ENCODE data around the gene MKX.
A peak's percentile ranks its signal among the peaks of the same experiment; 100 is the strongest.

Gene MKX

DNA sequence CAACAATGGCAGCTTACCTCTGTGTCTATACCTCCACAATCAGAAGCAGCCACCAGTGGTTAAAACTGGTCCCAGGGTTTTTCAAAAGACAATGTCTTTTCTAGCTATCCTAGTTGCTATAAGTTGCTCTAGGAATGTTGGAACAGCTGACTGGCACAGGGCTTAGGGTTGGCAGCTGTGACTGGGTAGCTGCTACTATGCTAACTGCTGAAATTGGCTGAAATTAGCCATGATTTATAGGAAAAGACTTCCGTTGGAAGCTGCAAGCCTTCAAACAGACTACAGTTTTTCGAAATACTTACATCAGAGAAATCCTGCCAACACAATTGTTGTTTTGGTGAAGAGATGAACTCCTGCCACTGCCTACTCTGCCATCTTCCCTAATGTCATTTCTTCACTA is 102.3 kb downstream of the MKX start:
- no peak for DNase-seq

DNA sequence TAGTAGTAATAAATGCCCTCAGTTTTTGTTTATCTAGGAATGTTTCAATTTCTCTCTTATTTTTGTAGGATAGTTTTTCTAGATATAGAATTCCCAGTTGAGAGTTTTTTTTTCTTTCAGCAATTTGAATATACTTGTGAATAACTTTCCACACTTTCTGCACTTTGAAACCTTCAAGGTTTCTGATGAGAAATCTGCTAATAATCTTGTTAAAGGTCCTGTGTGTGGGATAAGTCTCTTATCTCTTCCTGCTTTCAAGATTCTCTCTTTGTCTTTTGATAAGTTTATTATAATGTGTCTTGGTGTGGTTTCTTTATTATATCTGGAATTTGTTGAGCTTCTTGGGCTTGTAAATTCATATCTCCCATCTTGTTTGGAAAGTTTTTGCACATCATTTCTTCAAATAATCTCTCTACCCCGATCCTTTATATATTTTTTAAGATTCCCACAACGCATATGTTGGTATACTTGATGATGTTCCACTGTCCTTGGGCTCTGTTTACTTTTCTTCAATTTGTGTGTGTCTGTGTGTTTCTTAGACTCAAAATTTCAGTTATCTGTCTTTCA is 103.5 kb downstream of the MKX start:
- no peak for DNase-seq

DNA sequence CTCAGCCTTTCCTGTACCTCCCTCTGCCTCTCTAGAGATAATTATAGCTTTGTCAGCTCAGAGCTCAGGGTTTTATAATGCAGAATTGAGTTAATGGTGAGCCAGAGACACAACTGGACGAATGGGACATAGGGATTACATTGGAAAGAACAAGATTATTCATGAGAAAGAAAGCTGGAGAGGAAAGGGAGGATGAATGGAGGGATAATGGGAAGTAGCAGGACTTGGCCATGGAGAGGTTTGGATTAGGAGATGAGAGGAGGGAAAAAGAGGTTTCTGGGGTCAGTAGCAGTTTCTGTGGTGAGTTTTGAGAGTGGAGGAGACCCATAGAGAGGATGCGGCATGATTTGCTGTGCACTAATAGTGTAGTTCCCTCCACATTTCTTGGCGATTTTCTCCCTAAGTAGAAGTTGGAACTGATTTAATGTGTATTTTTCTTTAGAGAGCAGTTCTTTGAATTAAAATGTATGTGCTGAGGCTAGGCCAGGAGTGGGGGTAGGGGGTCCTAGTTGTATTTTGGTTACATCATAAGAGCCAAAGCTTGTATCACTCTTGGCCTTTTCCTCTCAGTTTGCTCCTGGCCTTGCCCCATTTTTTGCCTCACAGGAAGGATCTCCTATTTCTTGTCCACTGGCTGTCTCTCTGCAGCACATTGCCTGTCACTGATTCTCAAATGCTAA is 107.4 kb downstream of the MKX start:
- DNase-seq = no peak

DNA sequence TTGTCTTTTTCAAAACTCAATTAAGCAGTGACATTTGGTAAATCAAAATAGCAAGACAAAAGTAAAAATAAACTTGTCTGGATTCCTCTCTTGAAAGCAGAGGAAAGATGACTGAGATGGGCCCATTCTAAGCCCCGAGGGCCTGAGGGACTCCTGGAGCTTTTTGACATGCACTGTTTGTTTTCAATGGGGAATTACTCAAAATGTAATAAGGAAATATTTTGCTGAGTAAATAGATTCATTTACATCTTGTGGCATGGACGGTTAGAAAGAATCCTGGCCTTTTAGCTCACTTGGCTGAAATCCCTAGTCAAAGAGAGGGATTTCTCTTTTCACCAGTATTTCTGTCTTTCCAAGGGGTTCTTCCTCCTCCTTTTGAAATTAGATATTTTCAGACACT is 108.0 kb downstream of the MKX start:
- DNase-seq = peak; percentile 27

DNA sequence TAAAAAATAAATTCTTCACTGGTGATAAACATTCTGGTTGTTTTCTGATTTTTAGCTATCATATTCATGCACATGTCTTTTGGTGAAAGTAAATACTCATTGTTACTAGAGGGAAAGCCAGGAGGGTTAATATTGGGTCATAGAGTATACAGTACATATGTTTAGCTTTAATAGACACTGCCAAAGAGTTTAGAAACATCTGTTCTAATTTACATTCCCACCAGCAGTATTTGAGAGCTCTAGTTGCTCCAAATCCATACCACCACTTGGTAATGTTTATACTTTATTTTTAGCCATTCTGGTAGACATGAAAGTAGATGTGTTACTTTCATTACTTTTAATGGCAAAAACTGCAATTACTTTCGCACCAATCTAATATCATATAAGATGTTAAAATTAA is 108.8 kb downstream of the MKX start:
- no peak for DNase-seq

DNA sequence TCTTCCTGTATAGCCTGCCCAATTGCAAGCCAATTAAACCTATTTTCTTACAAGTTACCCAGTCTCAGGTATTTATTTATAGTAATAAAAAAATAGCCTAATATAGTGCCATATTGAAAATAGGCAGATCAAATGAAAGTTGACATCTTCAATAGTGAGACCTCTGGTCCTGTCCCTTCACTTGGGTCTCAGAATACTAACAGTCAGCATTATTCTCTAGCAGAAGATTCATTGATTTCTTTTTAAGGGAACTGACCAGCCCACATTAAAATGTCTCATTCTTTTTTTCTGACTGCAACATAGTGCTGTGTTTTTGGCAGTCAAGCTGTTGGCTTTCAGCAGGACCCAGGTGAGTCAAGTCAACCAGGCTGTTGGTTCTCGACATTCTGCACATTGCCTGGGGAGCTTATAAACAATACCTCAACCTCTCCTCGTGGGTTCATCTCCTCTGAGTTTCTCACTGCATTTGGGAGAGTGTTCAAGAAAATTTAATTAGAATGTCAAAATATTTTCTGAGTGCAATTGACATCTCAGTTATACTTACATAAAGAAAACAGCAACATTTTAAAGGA is 109.8 kb downstream of the MKX start:
- no peak for DNase-seq

DNA sequence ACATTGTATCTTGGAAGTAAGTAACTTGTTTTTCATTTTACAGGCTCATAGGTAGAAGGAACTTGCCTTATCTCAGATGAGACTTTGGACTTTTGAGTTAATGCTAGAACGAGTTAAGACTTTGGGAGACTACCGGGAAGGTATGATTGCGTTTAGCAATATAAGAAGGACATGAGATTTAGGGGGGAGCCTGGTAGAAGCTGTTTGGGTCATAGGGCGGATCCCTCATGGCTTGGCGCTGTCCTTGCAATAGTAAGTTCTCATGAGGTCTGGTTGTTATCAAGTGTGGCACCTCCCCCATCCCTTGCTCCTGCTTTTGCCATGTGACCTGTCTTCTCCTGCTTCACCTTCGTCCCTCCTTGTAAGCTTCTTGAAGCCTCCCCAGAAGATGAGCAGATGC is 110.3 kb downstream of the MKX start:
- no peak for DNase-seq

DNA sequence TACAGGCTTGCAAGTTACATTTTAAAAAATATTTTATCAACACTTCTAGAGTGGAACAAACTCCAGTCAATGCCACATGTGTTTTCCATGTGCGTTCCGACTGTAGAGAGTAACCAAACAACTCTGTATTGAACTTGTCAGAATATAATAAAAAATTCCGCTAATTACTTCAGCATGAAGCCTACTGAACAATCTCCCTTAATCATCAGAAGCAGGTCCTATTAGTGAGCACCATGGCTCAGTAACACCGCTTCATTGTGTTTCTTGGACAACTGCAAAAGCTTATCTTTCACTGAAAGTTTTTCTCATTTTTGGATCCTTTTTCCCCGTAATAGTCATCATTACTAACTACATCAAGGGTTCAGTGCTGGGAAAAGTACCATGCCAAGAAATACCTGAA is 117.0 kb downstream of the MKX start:
- no peak for DNase-seq

DNA sequence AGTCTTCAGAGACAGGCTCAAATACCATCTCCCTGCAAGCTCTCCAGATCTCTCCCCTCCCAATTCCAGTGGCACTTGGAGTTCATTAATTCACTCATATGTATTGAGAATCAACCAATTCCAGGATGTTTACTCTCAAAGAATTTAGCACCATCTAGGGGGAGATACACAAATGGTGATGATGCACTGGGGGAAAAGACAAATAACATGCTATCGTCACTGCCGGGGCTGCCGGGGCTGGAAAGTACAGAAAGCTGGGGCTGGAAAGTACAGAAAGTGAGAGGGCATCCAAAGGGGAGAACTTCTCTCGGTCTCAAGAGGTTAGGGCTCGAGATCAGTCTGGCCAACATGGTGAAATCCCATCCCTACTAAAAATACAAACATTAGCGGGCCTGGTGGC is 118.7 kb downstream of the MKX start:
- no peak for DNase-seq

DNA sequence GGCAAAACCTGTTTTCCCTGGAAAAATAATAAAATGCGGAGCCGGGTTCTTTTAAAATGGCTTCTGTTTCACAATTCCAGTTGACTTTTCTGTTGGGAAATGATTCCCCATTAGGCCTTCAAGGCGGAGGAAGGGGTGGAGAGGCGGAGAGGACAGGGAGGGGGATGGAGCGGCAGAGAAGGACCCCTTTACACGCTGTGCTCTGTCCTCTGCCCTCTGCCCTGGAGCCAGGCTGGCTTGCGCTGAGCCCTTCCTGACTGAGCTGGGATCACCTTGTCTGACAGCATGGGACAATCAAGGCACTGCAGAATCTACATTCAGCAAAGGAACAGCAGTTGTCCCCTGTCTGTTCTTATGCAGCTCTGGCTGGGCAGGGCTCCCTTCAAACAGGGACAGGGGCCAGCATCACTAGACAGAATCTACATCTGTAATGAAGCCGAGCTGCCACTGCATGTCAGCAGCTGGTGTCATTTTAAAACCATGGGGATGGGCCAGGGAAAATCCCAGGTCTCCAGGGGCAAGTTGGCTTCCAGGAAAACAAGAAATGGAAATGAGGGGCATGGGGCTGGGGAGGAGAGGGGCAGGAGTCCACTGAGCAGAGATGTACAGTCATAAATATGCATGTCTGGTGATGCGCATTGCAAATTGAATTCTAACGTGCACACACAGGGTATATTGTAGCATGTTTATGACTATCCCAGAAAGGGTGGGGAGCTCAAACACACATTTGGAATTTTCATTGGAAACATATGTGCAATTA is 120.0 kb downstream of the MKX start:
- DNase-seq = peak; percentile 29

DNA sequence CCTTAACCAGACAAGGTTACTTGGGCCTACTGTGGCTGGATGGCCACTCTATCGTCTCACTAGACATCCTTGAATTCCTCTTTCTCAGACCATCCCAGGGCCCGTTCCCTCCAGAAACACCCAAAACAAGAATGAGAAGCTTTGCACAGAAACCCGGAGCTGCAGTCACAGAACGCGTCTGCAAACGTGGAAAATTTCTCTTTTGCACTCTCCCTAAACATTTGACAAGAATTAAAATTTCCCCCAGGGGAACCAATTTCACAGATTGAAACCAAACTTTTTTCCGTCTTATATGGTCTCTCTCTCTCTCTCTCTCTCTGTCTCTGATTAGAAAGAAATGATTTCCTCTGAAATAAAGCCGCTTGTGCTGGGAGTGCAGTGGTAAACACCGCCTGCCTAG is 120.7 kb downstream of the MKX start:
- no peak for DNase-seq
